Measurements from ENCODE around the gene CD28. TPM values are rescaled to one million over a fixed set of nuclear protein-coding genes. Genes with fewer than 3 reads are reported as not detected.
"Not testable (repeated sequence)": the region's sequence is repeated elsewhere in the genome, so short reads cannot be mapped to it uniquely, and the experiment has no call there.

The CD28 gene
- total RNA-seq, 4 donors from 2014 or later, result 0.22 to 13.8 (median 0.60) TPM

- Histone ChIP-seq H3K9me3 (peaks cover 0 to 5% (median 0%) of the 10 kb centered on the region in 4 donors), H3K27me3 (no peaks in the 10 kb centered on the region), H3K36me3 (no peaks in the 10 kb centered on the region), H3K27ac (no peak overlapping the region), H3K4me1 (peaks cover 0 to 20% (median 2%) of the 10 kb centered on the region in 4 donors), H3K4me3 (no peak overlapping the region)
- 79 to 84% methylated on average over 1 of the region's 1 CpG for WGBS, 2 donors
- no peak for DNase-seq (ENCODE audit: low spot score in 2 of 2)
- TF ChIP-seq, protein P1, sequence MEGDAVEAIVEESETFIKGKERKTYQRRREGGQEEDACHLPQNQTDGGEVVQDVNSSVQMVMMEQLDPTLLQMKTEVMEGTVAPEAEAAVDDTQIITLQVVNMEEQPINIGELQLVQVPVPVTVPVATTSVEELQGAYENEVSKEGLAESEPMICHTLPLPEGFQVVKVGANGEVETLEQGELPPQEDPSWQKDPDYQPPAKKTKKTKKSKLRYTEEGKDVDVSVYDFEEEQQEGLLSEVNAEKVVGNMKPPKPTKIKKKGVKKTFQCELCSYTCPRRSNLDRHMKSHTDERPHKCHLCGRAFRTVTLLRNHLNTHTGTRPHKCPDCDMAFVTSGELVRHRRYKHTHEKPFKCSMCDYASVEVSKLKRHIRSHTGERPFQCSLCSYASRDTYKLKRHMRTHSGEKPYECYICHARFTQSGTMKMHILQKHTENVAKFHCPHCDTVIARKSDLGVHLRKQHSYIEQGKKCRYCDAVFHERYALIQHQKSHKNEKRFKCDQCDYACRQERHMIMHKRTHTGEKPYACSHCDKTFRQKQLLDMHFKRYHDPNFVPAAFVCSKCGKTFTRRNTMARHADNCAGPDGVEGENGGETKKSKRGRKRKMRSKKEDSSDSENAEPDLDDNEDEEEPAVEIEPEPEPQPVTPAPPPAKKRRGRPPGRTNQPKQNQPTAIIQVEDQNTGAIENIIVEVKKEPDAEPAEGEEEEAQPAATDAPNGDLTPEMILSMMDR (IDR thresholded peaks at IDR 0.05), result no peak
- TF ChIP-seq EP300 (IDR thresholded peaks at IDR 0.05), result no peak
- no peak for TF ChIP-seq POLR2A (IDR thresholded peaks at IDR 0.05)
Observed at GRCh38 chr2:203697190-203697589, 9.2 kb upstream of the CD28 start.

DNA sequence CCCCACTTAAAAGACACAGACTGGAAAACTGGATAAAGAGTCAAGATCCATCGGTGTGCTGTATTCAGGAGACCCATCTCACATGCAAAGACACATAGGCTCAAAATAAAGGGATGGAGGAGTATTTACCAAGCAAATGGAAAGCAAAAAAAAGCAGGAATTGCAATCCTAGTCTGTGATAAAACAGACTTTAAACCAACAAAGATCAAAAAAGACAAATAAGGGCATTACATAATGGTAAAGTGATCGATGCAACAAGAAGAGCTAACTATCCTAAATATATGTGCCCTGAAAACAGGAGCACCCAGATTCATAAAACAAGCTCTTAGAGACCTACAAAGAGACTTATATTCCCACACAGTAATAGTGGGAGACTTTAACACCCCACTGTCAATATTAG, 8.7 kb upstream of the CD28 start:
- peaks cover 0 to 14% (median 0%) of the 10 kb centered on the region in 4 donors for H3K4me1 ChIP-seq
- not testable (repeated sequence) for H3K36me3 ChIP-seq; H3K27ac ChIP-seq; H3K4me3 ChIP-seq; H3K9me3 ChIP-seq; DNase-seq (ENCODE audit: low spot score in 2 of 2); H3K27me3 ChIP-seq
- WGBS, 2 donors, result 95 to 97% methylated on average over 2 of the region's 2 CpGs

GRCh38 chr2:203698410-203698809, 8.0 kb upstream of the CD28 start:
- WGBS, 2 donors, result 91 to 94% methylated on average over 5 of the region's 5 CpGs
- H3K36me3 ChIP-seq; H3K4me3 ChIP-seq; H3K27me3 ChIP-seq; H3K4me1 ChIP-seq; DNase-seq (ENCODE audit: low spot score in 2 of 2); H3K27ac ChIP-seq: not testable (repeated sequence)
- H3K9me3 ChIP-seq, result peaks cover 0 to 16% (median 0%) of the 10 kb centered on the region in 4 donors

- no peaks in the 10 kb centered on the region for H3K36me3 ChIP-seq
- WGBS, 2 donors, result 80 to 95% methylated on average over 1 of the region's 1 CpG
- H3K4me3 ChIP-seq, result no peak overlapping the region
- no peaks in the 10 kb centered on the region for H3K4me1 ChIP-seq
- H3K9me3 ChIP-seq, result peaks cover 0 to 17% (median 0%) of the 10 kb centered on the region in 4 donors
- H3K27me3 ChIP-seq, result no peaks in the 10 kb centered on the region
- no peak overlapping the region for H3K27ac ChIP-seq
- TF ChIP-seq POLR2A (IDR thresholded peaks at IDR 0.05) (no peak), EP300 (IDR thresholded peaks at IDR 0.05) (no peak)
- TF ChIP-seq, protein P1 (IDR thresholded peaks at IDR 0.05), result no peak
- DNase-seq (ENCODE audit: low spot score in 2 of 2), result no peak
Observed at GRCh38 chr2:203704430-203704829, 2.0 kb upstream of the CD28 start.

DNA sequence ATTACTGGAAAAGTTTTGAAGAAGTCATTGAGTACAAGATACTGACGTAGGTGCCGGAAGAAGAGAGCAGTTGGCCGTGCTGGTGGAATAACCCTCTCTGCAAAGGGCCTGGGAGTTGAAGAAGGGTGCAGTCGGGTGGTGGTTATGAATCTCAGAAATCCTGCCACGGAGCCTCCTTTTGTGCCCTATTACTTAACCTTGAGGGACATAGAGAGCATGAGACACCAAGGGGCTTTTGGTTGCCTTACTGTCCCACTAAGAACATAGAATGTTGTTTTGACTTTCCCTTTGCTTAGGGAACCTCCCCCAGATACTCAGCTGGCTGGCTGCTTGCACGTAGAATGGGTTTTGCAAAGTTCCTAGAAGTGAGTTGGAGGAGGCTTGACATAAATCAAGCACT, 1.3 kb upstream of the CD28 start:
- no peak for DNase-seq (ENCODE audit: low spot score in 2 of 2)
- WGBS, 2 donors, result 79 to 86% methylated on average over 6 of the region's 6 CpGs
- Histone ChIP-seq H3K9me3 (peaks cover 0 to 17% (median 0%) of the 10 kb centered on the region in 4 donors), H3K27ac (no peak overlapping the region), H3K36me3 (no peaks in the 10 kb centered on the region), H3K4me3 (no peak overlapping the region), H3K4me1 (peaks cover 0 to under 1% (median 0%) of the 10 kb centered on the region in 4 donors), H3K27me3 (no peaks in the 10 kb centered on the region)
- TF ChIP-seq EP300 (IDR thresholded peaks at IDR 0.05), result no peak
- TF ChIP-seq, protein P1 (IDR thresholded peaks at IDR 0.05), result no peak
- no peak for TF ChIP-seq POLR2A (IDR thresholded peaks at IDR 0.05)

- DNase-seq (ENCODE audit: low spot score in 2 of 2), result no peak
- peaks cover 0 to 5% (median 0%) of the 10 kb centered on the region in 4 donors for H3K4me1 ChIP-seq
- no peaks in the 10 kb centered on the region for H3K36me3 ChIP-seq
- no peaks in the 10 kb centered on the region for H3K27me3 ChIP-seq
- WGBS, 2 donors, result 85 to 86% methylated on average over 5 of the region's 5 CpGs
- peaks cover 0 to 9% (median 0%) of the 10 kb centered on the region in 4 donors for H3K9me3 ChIP-seq
- peak overlapping the region in 2 of 4 donors; percentile 14 to 48 for H3K27ac ChIP-seq
- no peak for TF ChIP-seq POLR2A (IDR thresholded peaks at IDR 0.05)
- no peak for TF ChIP-seq EP300 (IDR thresholded peaks at IDR 0.05)
- TF ChIP-seq, protein P1 (IDR thresholded peaks at IDR 0.05), result no peak
- H3K4me3 ChIP-seq, result no peak overlapping the region
Observed at GRCh38 chr2:203707530-203707929, 1.1 kb downstream of the CD28 start.
